ENCODE data around the gene SCGB1C1. TPM values are rescaled to one million over a fixed set of nuclear protein-coding genes. Genes with fewer than 3 reads are reported as not detected.

SCGB1C1 gene
- total and polyA plus RNA-seq, 7 donors = not detected

- H3K27ac ChIP-seq = no peak overlapping the region
- no peaks in the 10 kb centered on the region for H3K9me3 ChIP-seq
- WGBS, 2 donors = 96 to 97% methylated on average over 10 of the region's 10 CpGs
- peaks cover 0 to 24% (median 0%) of the 10 kb centered on the region in 4 donors for H3K36me3 ChIP-seq
- TF ChIP-seq EP300 (IDR thresholded peaks at IDR 0.05) (no peak), POLR2A (IDR thresholded peaks at IDR 0.05) (no peak)
- no peaks in the 10 kb centered on the region for H3K27me3 ChIP-seq
- DNase-seq = peak; percentile 27
- peaks cover 0 to 9% (median 7%) of the 10 kb centered on the region in 4 donors for H3K4me1 ChIP-seq
- H3K4me3 ChIP-seq = no peak overlapping the region
- intact Hi-C loops (cut with DNase I) = loop anchor here (10.0 kb wide), 1 partner anchor 304 kb away; the partner anchor contains the start of genes HRAS and LRRC56
Measured at GRCh38 chr11:230431-230830, 37.6 kb downstream of the SCGB1C1 start.

- Histone ChIP-seq H3K27ac (no peak overlapping the region), H3K4me1 (peaks cover 0 to 23% (median 17%) of the 10 kb centered on the region in 4 donors), H3K4me3 (no peak overlapping the region), H3K9me3 (no peaks in the 10 kb centered on the region), H3K27me3 (no peaks in the 10 kb centered on the region), H3K36me3 (peaks cover 0 to 19% (median 0%) of the 10 kb centered on the region in 4 donors)
- intact Hi-C loops (cut with DNase I) = loop anchor here (10.0 kb wide), 1 partner anchor 302 kb away; the partner anchor contains the start of genes HRAS and LRRC56
- 95 to 96% methylated on average over 20 of the region's 20 CpGs for WGBS, 2 donors
- DNase-seq = peak; percentile 32
- TF ChIP-seq EP300 (IDR thresholded peaks at IDR 0.05) (no peak), CTCF (IDR thresholded peaks at IDR 0.05) (no peak), POLR2AphosphoS5 (IDR thresholded peaks at IDR 0.05) (no peak), POLR2A (IDR thresholded peaks at IDR 0.05) (no peak)
Measured at GRCh38 chr11:232783-233565, 40.1 kb downstream of the SCGB1C1 start.

- Histone ChIP-seq H3K27me3 (no peaks in the 10 kb centered on the region), H3K9me3 (no peaks in the 10 kb centered on the region), H3K4me3 (peak overlapping the region; percentile 83 to 96 (median 87)), H3K4me1 (peaks cover 0 to 30% (median 25%) of the 10 kb centered on the region in 4 donors), H3K36me3 (peaks cover 0 to 26% (median 0%) of the 10 kb centered on the region in 4 donors), H3K27ac (peak overlapping the region; percentile 94 to 99 (median 95))
- intact Hi-C loops (cut with DNase I) = loop anchor here (5.0 to 10.0 kb wide), 2 partner anchors 72 to 300 kb away; partner anchors contain the start of genes HRAS, IFITM2 and LRRC56
- no peak for TF ChIP-seq CTCF (IDR thresholded peaks at IDR 0.05)
- no peak for TF ChIP-seq EP300 (IDR thresholded peaks at IDR 0.05)
- no peak for TF ChIP-seq POLR2AphosphoS5 (IDR thresholded peaks at IDR 0.05)
- no peak for TF ChIP-seq POLR2A (IDR thresholded peaks at IDR 0.05)
- 66 to 77% methylated on average over 8 of the region's 8 CpGs for WGBS, 2 donors
- peak; percentile 61 for DNase-seq
Measured at GRCh38 chr11:235180-235579, 42.3 kb downstream of the SCGB1C1 start.

- peak overlapping the region; percentile 83 to 96 (median 87) for H3K4me3 ChIP-seq
- H3K4me1 ChIP-seq = peaks cover 0 to 30% (median 25%) of the 10 kb centered on the region in 4 donors
- H3K36me3 ChIP-seq = peaks cover 0 to 30% (median 0%) of the 10 kb centered on the region in 4 donors
- intact Hi-C loops (cut with DNase I) = loop anchor here (5.0 to 10.0 kb wide), 2 partner anchors 72 to 299 kb away; partner anchors contain the start of genes HRAS, IFITM2 and LRRC56
- peak overlapping the region; percentile 94 to 99 (median 95) for H3K27ac ChIP-seq
- 1 to 5% methylated on average over 13 of the region's 13 CpGs for WGBS, 2 donors
- H3K9me3 ChIP-seq = no peaks in the 10 kb centered on the region
- TF ChIP-seq POLR2AphosphoS5 (IDR thresholded peaks at IDR 0.05) = no peak
- no peak for TF ChIP-seq CTCF (IDR thresholded peaks at IDR 0.05)
- no peak for TF ChIP-seq POLR2A (IDR thresholded peaks at IDR 0.05)
- TF ChIP-seq EP300 (IDR thresholded peaks at IDR 0.05) = no peak
- H3K27me3 ChIP-seq = no peaks in the 10 kb centered on the region
- DNase-seq = peak; percentile 2
Measured at GRCh38 chr11:235609-235996, 42.7 kb downstream of the SCGB1C1 start.

Measured in sigmoid colon (tissue), 7 donors.